Measurements from ENCODE around the gene MLKL.
"Not testable (repeated sequence)": the region's sequence is repeated elsewhere in the genome, so short reads cannot be mapped to it uniquely, and the experiment has no call there.

The MLKL gene

GRCh38 chr16:74700116-74700437 is 585 bp downstream of the MLKL start:
- DNase-seq (ENCODE audit: low read depth in 2 of 2, low spot score in 1 of 2), result no peak

- no peak for DNase-seq (ENCODE audit: low read depth in 2 of 2, low spot score in 1 of 2)
Measured at GRCh38 chr16:74699666-74700065, 996 bp downstream of the MLKL start.

- DNase-seq (ENCODE audit: low read depth in 2 of 2, low spot score in 1 of 2), result no peak
Measured at GRCh38 chr16:74698222-74698621, 2.4 kb downstream of the MLKL start.

GRCh38 chr16:74695450-74696422 is 4.9 kb downstream of the MLKL start:
- DNase-seq (ENCODE audit: low read depth in 2 of 2, low spot score in 1 of 2), result peak in 1 of 2 donors; percentile 7

- DNase-seq (ENCODE audit: low read depth in 2 of 2, low spot score in 1 of 2), result no peak
Measured at GRCh38 chr16:74691093-74691855, 9.4 kb downstream of the MLKL start.

- no peak for DNase-seq (ENCODE audit: low read depth in 2 of 2, low spot score in 1 of 2)
Measured at GRCh38 chr16:74682556-74682955, 18.1 kb downstream of the MLKL start.

GRCh38 chr16:74680681-74681080 is 20.0 kb downstream of the MLKL start:
- no peak for DNase-seq (ENCODE audit: low read depth in 2 of 2, low spot score in 1 of 2)

- no peak for DNase-seq (ENCODE audit: low read depth in 2 of 2, low spot score in 1 of 2)
Measured at GRCh38 chr16:74679983-74680382, 20.7 kb downstream of the MLKL start.

GRCh38 chr16:74677868-74678267 is 22.8 kb downstream of the MLKL start:
- DNase-seq (ENCODE audit: low read depth in 2 of 2, low spot score in 1 of 2), result no peak

- no peak for DNase-seq (ENCODE audit: low read depth in 2 of 2, low spot score in 1 of 2)
Measured at GRCh38 chr16:74673876-74674275, 26.8 kb downstream of the MLKL start.

- not testable (repeated sequence) for DNase-seq (ENCODE audit: low read depth in 2 of 2, low spot score in 1 of 2)
Measured at GRCh38 chr16:74668877-74669276, 31.8 kb downstream of the MLKL start.

- DNase-seq (ENCODE audit: low read depth in 2 of 2, low spot score in 1 of 2), result no peak
Measured at GRCh38 chr16:74667255-74667700, 33.4 kb downstream of the MLKL start.

GRCh38 chr16:74666425-74667254 is 34.0 kb downstream of the MLKL start, which contains the start of gene RFWD3:
TSS of gene RFWD3 (minus strand) at chr16:74666877. CDS start at chr16:74661449, 5,428 bp downstream.
- peak; percentile 80 to 93 for DNase-seq (ENCODE audit: low read depth in 2 of 2, low spot score in 1 of 2)

- no peak for DNase-seq (ENCODE audit: low read depth in 2 of 2, low spot score in 1 of 2)
Measured at GRCh38 chr16:74666010-74666421, 34.6 kb downstream of the MLKL start.

- DNase-seq (ENCODE audit: low read depth in 2 of 2, low spot score in 1 of 2), result no peak
Measured at GRCh38 chr16:74661064-74661463, 39.6 kb downstream of the MLKL start.

- DNase-seq (ENCODE audit: low read depth in 2 of 2, low spot score in 1 of 2), result no peak
Measured at GRCh38 chr16:74660383-74660782, 40.3 kb downstream of the MLKL start.

GRCh38 chr16:74659041-74659440 is 41.6 kb downstream of the MLKL start:
- no peak for DNase-seq (ENCODE audit: low read depth in 2 of 2, low spot score in 1 of 2)

GRCh38 chr16:74657870-74658642 is 42.6 kb downstream of the MLKL start:
- no peak for DNase-seq (ENCODE audit: low read depth in 2 of 2, low spot score in 1 of 2)

- no peak for DNase-seq (ENCODE audit: low read depth in 2 of 2, low spot score in 1 of 2)
Measured at GRCh38 chr16:74654536-74655050, 46.1 kb downstream of the MLKL start.

- not testable (repeated sequence) for DNase-seq (ENCODE audit: low read depth in 2 of 2, low spot score in 1 of 2)
Measured at GRCh38 chr16:74652883-74653282, 47.8 kb downstream of the MLKL start.

All from stimulated activated CD8-positive, alpha-beta memory T cell treated with anti-CD3 and anti-CD28 coated beads, Interleukin-4, amount 100 ng/mL, for 1 hour (primary cell).